ENCODE results near the gene FPGS. TPM values are rescaled to one million over a fixed set of nuclear protein-coding genes. Genes with fewer than 3 reads are reported as not detected.

Gene FPGS
- polyA plus RNA-seq, 2 of the 4 experiments (the other 2 are of a cell fraction): 28.8 to 48.5 TPM

GRCh38 chr9:127846443-127847177 lies 43.9 kb downstream of the FPGS start:
- TF ChIP-seq PBX3 (IDR thresholded peaks at IDR 0.05): no peak
- TF ChIP-seq CEBPB (IDR thresholded peaks at IDR 0.05): no peak
- TF ChIP-seq POLR2AphosphoS2 (conservative IDR thresholded peaks at IDR 0.05; ENCODE audit: low read length): no peak
- TF ChIP-seq JUN (IDR thresholded peaks at IDR 0.05): no peak
- no peak for TF ChIP-seq MAX (IDR thresholded peaks at IDR 0.05)
- no peak for TF ChIP-seq FOSB (CRISPR knock-in tag; IDR thresholded peaks at IDR 0.05)
- TF ChIP-seq HMGXB4 (CRISPR knock-in tag; IDR thresholded peaks at IDR 0.05; ENCODE audit: borderline replicate concordance): no peak
- TF ChIP-seq REST (IDR thresholded peaks at IDR 0.05): no peak
- no peak for TF ChIP-seq MAFK (IDR thresholded peaks at IDR 0.05; ENCODE audit: partially characterized antibody)
- no peak for TF ChIP-seq GATA3 (IDR thresholded peaks at IDR 0.05; ENCODE audit: borderline replicate concordance)
- TF ChIP-seq NPAS2 (CRISPR knock-in tag; IDR thresholded peaks at IDR 0.05; ENCODE audit: borderline replicate concordance): no peak
- TF ChIP-seq TFCP2L1 (CRISPR knock-in tag; IDR thresholded peaks at IDR 0.05): no peak
- TF ChIP-seq ELK1 (IDR thresholded peaks at IDR 0.05; ENCODE audit: low read depth, low read length): no peak
- no peak for TF ChIP-seq RCOR1 (IDR thresholded peaks at IDR 0.05; ENCODE audit: low read depth, low read length)
- TF ChIP-seq EHF (CRISPR knock-in tag; IDR thresholded peaks at IDR 0.05): no peak
- no peak for TF ChIP-seq CBX2 (IDR thresholded peaks at IDR 0.05; ENCODE audit: borderline replicate concordance, low read depth)
- TF ChIP-seq SMC3 (IDR thresholded peaks at IDR 0.05): no peak
- TF ChIP-seq BCL3 (IDR thresholded peaks at IDR 0.05): no peak
- no peak overlapping the region for H3K4me2 ChIP-seq
- POLR2A ChIA-PET: no interaction called here
- no peak for ATAC-seq
- no peak overlapping the region for H3K27ac ChIP-seq
- FAIRE-seq: no peak
- H3K4me1 ChIP-seq: no peaks in the 10 kb centered on the region
- no peak overlapping the region for H3K4me3 ChIP-seq
- peaks cover 18% of the 10 kb centered on the region for H3K9me3 ChIP-seq
- CTCF ChIA-PET: interaction anchor here (0.8 to 7.4 kb wide), 3 partner anchors 10 to 23 kb away, joined by 3 to 60 read pairs (median 4); no protein-coding TSS in a partner anchor
- WGBS (ENCODE audit: missing lambda C conversion rate): 83% methylated on average over 17 of the region's 18 CpGs
- DNase-seq (ENCODE audit: low read depth in 1 of 2, low spot score in 1 of 2): no peak

Data from A549 (cell line).